NCI-H524 (cell line): ENCODE measurements around the gene PGRMC1.
"Not testable (repeated sequence)": the region's sequence is repeated elsewhere in the genome, so short reads cannot be mapped to it uniquely, and the experiment has no call there.

Source experiments
- DNase-seq, 2 experiments: peaks; one replicate each; lab custom pipeline; 2025; lab: John Stamatoyannopoulos, UW

The PGRMC1 gene

DNA sequence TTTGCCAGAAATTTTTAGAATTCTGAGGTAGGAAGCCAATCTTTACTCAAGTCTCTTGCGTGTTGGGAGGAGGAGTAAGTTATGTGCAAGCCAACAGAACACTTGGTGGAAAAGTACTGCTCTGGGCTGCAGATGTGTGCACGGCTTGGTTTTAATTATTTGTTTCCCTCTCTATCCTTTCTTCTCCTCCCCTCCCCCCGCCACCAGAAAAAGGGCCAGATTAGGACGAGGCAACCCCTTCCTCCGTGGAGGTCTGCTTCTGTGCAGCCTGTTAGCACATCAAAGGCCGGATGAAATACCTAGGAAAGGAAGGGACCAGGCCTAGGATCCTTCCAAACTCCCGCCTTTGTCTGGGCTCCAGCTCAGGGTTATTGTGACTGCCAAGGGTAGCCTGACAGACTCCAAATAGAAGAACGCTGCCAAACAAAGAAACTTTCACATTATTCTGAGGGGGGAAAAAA lies 1.0 kb upstream of the PGRMC1 start:
- no peak for DNase-seq

DNA sequence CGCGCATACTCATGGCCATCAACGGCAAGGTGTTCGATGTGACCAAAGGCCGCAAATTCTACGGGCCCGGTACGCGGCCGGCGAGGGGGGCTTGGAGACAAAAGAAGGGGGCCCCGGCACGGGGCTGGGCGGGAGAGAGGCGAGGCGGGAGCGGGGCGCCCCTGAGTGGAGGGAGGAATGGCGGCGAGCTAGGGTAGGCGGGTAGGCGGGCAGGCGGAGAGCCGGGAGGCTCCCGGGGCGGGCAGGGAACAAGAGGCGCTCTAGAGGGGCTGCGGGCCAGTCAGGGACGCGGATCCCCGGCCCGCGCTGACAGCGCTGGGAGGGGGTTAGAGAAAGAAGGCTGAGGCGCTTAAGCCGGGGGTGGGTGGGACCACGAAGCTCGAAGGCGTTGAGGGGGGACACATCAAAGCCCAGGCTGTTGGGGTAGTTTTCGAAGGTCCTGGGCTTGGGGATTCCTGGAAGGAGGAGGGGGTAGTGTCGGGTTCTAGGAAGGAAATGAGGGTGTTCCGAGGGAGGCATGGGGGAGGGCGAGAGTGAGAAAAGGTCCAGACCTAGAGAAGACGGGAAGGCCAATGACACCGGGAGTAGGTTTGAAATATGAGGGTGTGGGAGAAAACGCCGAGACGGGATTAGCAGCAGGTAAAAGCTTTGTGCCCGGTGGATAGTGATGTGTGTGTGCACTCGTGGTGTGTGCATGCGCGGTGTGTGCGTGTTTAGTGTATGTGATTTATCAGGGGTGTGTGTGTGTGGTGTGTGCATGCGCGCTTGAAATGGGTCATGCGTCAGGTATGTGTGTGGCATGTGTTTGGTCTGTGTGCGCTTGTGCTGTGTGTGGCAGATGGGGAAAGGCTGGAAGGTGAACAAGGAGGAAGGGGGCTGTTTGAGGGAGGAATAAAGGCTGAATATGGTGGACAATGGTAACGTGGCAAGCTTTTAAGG lies 807 bp downstream of the PGRMC1 start:
- DNase-seq: peak in 1 of 2 experiments; percentile 50

DNA sequence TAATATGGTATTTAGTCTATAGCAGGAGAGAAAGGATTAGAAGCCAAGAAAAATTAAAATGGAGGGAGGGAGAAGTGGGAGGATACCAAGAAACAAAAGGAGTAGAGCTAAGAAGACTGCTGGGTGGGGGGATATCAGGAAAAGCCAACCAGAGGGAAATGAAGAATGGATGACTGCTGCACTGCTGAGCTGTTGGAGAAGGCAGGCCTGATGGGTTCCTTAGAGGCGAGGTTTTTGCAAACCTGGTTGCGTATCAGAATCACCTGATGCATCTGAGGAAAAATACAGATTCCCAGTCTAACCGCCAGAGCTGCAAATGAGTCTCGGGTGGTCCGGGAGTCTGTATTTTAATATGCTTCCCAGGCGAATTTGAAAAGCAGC lies 1.5 kb downstream of the PGRMC1 start:
- DNase-seq: no peak

DNA sequence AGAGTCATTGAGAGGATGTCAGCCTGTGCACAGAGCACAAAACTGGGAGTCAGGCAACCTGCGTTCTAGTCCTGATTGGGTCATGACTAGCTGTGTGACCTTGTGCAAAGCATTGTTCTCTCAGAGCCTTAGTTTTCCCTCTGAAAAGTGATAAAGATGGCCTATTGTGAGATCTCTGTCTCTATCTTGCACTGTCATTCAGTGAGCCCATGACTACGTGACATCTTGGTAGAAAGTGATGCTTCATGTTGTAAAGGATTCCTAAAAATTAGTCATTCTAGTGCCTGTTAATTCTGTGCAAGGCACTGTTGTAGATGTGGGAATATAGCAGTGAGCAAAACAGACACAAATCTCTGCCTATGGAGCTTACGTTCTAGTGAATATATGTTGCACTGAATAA lies 2.5 kb downstream of the PGRMC1 start:
- DNase-seq: no peak

DNA sequence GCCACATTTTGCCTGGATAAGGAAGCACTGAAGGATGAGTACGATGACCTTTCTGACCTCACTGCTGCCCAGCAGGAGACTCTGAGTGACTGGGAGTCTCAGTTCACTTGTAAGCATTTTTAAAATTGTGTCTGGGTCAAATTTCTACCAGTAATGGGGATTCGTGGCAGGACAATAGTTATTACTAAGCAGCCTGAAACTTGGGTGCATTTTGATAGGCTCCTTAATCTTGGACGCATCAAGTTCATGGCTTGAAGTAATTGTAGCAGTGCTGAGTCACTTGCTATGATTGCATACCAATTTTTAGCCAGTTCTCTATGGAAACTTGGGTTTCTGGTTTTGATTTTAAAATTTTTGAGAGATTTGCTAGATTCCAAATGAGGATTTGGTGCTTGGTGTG lies 4.3 kb downstream of the PGRMC1 start:
- DNase-seq: no peak

DNA sequence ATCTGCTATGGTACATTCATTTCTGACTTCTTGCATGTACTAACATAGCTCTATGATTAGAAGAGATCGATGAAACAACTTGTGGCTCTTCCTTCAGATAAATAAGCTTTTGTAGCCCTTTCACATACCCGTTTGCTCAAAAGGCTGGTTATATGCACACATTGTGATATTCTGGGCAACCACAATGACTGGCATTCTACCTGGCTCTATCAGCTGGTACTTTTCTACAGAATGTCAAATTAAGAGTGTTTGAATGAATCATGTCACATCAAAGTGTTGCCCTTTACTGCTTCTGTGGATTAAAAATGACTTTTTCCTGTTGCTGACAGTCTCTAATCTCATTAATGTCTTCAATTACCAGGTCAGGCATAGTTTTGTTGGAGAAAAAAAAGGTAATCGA lies 11.6 kb downstream of the PGRMC1 start:
- DNase-seq: no peak

DNA sequence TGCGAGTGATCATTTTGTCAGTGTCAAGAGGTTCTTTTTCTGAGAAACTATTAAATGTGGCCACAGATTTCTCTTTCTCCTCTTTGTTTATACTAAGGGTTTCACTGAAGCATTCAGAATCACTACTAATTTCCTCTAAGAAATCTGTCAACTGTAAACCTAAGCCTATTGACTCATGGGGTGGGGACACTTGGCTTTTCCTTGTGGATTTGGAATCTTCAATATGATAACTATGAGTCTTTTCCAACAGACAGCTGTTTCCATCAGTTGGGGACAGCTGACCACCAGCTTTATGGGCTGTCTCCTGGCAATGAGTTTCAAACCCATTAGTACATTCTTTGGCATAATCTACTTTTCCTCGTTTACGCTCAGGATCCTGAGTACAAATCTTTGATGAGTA lies 13.8 kb downstream of the PGRMC1 start:
- DNase-seq: no peak

DNA sequence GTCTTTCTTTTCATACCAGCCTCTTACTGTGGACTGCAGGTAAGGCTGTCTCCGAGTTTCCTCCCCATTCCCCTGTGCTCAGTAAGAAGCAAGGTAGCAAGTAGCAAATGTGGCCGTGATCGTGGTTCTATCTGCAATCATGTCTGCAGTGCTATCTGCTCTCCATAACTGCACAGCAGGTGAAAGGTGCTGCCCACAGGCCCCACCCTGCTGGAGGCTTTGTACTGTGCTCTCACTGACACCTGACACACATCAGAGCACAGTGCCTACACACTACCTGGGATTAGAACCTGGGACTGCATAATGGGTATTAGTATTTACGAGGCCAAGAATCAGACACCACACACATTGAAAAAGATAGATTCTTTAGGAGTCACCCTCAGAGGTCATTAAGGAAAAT lies 15.3 kb downstream of the PGRMC1 start:
- no peak for DNase-seq

DNA sequence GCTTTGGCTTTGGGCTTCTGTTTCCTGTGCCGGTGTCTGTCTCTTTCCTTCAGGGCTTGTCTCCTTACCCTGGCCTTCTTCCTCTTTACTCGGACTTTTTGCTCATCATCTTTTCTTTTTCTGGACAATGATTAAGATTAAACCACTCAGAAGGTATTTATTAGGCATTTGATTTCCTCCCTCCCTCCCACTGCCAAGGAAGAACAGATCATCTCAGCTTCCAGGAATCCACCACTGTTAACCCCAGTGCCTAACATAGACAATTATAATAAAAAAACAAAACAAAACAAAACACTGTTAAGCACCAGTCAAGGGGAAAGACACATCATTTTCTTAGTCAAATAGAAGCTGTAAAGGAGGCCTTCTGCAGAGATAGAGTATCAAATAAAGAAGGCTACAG lies 16.6 kb downstream of the PGRMC1 start:
- DNase-seq: no peak

DNA sequence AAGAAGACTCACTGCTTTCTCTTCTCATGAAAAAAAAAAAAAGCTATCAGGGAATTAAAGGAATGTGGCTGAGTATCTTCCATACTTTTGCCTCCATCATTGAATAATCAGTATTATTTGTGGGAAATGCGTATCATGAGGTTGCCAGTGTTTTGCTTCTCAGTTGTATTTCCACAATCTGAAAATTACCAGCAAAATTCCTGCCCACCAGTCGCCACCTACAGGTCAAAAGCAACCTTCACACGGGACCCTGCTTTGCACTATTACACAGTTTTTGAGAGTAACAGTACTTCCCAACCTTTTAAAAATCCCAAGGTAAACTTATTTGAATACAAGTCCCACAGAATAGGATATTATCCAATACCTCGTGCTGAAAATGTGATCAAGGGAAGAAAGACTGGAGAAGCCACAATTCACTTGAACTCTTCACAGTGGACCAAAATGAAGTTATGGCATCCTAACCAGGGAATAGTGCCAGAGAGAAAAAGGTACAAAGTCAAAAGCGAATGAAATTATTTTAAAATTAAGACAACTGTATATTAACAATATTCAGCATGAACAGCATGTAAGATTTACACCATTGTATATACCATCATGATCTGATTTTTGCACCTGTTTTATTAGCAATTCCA lies 30.4 kb downstream of the PGRMC1 start:
- peak in 1 of 2 experiments; percentile 23 for DNase-seq

DNA sequence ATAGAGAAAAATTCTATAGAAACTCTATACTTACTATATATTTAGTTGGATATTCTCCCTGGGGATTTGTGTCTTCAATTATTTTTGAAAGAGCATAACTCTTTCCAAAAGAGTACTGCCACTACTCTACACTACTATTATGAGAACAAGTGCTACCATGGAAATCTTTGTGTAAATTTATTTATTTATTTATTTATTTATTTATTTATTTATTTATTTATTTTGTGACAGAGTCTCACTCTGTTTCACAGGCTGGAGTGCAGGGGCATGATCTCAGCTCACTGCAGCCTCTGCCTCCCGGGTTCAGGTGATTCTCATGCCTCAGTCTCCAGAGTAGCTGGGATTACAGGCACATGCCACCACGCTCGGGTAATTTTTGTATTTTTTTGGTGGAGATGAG lies 31.0 kb downstream of the PGRMC1 start:
- DNase-seq: not testable (repeated sequence)

DNA sequence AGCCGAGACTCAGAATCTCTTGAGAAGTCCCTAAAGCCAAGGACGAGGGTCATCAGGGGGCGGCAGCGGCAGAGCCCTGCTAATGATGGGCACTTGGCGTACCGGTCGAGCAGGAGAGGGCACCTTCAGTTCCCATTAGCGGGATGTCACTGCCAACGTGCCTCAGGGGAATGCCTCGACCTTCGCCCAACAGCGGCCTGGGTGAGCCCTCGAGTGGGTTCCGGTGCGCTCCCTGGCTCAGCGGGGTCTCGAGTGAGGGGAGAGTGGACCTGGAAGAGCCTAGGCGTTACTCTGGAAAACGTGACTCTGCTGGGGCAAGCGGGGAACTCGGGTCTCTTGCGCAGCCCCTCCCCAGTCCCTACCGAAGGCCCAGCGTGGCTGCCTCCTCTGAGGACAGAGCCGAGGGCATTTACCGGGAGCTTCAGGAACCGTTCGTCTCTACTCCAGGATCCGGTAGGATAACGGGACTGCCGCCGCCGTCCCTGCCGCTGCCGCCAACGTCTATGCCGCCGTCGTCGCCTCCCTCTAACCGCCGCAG lies 36.9 kb downstream of the PGRMC1 start:
- DNase-seq: no peak

DNA sequence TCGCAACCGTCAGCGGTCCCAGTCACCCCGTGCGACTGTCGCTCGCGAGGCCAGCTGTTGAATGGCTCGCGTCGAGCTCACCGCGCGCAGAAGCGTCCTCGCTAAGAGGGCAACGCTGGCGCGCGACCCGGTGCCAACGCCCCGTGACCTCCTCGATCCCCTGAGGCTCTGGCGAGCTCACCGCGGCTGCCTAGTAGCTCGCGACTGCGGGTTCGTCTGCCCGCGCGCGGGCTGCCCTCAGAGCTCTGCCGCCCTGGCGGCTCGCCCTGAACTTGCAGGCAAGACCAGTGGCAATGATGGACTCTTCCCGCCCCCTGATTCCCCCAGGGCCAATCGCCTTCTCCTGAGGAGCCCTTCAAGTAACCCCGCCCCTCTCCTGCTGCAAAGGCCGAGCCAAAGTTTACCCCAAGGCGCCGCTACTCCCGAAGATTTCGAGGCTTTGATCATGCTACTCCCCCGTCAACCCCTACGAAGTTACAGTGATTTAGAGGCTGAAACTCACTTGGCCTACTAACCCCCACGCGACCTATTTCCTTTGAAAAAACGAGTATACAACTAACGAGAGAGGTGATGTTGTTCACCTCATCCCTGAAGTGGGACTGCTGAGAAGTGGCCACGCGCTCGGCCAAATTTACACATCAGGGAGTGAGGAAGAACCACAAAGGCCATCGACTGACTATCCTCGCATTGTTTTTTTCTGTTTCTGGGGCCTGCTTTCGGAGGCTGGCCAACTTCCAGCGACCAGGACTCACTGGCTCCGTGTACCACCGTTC lies 37.5 kb downstream of the PGRMC1 start:
- peak; percentile 33 to 75 for DNase-seq

DNA sequence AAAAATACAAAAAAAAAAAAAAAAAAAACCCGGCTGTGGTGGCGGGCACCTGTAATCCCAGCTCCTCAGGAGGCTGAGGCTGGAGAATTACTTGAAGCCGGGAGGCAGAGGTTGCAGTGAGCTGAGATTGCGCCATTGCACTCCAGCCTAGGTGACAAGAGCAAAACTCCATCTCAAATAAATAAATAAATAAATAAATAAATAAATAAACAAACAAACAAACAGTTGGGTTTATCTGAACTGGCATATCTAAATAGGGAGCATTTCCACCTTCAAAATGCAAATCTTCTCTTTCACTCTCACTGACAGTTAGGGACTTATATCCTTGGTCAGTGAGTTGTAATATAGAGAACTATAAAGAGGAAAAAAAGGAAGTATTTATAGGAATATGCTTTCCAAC lies 46.3 kb downstream of the PGRMC1 start:
- not testable (repeated sequence) for DNase-seq

DNA sequence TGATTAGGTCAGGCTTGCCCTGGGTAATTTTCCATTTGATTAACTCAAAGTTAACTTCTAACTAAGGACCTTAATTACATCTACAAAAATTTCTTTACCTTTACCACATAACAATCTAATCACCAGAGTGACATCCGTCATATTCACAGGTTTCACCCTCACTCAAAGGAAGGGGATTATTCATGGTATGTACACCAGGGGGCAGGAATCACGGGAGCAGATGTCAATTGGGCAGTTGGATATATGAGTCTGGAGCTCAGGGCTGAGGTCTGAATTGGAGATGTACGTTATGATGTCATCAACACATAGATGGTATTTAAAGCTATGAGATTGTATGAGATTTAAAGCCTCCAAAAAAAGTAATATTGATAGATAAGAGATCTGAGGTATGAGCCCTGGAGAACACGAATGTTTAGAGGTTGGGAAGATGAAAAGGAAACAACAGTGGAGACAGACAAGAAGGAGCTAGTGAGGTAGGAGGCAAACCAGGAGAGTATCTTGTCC lies 52.9 kb downstream of the PGRMC1 start:
- no peak for DNase-seq

DNA sequence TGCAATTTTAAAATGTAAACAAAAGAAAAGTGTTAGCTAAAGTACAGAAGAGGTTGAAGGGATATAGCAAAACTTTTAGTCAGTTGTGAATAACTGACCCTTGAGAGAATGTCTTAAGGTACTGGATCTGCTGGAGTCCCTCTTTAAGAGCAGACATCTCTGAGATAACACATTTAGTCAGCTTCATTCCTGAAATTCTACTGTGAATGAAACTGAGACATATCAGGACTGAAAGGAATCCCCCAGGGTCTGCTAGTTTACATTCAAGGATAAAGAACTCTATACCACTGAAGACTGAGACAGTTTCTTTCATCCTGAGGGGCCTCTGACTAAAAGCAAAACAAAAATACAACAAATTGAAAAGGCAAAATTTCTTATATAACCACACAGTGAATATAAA lies 54.4 kb downstream of the PGRMC1 start:
- no peak for DNase-seq

DNA sequence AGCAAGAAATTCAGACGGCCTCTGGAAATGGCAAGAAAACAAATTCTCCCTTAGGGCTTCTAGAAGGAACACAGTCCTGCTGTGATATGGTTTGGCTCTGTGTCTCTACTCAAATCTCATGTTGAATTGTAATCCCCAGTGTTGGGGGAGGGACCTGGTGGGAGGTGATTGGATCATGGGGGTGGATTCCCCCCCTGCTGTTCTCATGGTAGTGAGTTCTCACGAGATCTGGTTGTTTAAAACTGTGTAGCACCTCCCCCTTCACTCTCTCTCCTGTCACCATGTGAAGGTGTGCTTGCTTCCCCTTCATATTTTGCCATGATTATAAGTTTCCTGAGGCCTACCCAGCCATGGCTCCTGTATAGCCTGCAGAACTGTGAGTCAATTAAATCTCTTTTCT lies 55.2 kb downstream of the PGRMC1 start:
- DNase-seq: peak in 1 of 2 experiments; percentile 38

DNA sequence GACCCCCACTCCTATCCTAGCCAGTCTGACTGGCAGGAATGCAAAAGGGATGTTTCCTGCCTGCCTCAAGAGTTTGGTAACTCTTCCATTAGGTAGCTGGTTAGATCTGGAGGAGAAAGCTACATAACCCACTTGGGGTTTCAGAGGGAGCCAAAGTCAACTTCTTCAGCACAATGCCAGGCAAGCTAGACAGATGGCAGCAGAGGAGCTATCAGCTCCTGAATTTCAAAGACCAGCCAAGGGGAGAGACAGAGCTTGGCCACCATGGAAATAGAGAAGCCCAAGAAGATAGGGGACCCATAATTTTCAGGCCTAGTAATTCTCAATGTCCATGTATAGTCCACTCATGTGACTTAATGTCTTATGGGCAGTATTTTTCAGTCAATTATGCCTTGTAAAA lies 56.4 kb downstream of the PGRMC1 start:
- DNase-seq: peak in 1 of 2 experiments; percentile 12
